Dedifferentiated amniotic fluid mesenchymal stem cell (primary cell): ENCODE measurements around the gene SLX4IP.

Experiments
- DNase-seq: peaks from one replicate; pipeline ENCODE4 v3.0.0-alpha.2; 2016; ENCODE audit errors: extremely low spot score

The SLX4IP gene

DNA sequence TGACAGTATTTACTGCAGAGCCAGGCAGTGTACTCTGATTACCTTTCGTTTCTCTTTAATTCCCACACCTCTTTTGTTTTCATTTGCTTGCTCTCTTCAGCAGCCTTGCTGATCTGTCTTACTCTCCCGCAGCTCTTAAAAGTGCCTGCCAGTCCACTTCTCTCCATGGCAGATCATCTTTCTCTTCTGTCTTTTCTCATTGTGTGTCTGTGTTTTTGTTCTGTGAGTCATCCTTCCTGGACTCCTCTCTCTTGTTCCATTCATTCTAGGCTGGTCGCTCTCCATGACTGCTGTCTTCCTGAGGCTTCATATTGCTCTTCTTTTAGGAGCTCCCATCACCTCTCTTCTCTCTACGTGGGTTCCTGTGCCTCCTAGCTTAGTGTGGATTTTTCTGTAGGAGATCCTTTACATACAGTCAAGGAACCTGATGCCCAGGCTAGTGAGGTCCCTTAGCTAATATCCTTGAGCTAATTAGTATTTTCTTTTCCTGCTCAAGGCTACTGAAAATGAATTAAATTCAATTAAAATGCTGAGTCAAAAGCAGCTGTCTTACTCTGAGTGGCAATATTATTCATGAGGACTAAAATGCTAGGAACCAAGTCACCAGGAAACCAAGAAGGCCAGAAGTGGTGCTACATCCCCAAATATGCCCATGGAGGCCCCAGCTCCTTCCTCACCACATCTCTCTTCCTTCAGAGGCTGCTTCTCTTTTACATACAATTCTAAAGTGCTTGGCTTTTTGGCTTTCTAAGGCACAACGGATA, 86.1 kb downstream of the SLX4IP start:
- peak; percentile 62 for DNase-seq

DNA sequence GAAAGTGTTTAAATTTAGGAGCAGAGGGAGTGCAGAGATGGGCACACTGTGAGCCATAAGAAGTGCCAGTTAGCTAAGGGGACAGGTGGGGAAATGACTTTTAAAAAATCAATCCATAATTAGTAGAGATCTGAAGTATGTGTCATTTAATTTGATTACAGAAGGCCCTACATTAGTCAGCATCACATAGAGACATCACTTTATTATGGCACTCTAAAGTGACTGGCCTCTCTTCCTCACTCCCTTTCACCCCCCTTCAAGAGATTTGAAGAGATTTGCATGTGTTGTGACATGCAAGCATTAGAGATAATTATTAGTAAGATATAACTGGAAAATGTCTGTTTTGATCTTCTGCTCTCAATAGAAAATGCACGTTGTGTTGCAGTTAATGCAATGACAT, 86.7 kb downstream of the SLX4IP start:
- DNase-seq: no peak

DNA sequence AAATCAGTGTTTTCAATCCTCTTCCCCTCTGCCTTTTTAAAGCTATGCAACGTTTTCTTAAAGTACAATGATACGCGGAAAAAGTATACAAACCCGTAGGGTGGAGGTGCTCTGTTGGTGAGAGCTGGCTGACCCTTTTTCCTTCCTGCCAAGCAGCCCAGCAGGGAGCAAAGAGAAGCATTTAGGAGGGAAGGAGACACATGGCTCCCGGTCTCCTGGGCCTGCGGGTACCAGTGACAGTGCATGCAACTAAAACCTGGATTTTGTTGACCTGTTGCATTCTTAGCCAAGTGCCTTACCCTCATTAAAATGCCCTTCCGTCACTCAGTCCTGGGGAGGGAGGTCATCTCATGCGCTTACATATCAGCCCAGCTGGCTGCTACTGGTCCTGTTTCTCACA, 87.2 kb downstream of the SLX4IP start:
- no peak for DNase-seq

DNA sequence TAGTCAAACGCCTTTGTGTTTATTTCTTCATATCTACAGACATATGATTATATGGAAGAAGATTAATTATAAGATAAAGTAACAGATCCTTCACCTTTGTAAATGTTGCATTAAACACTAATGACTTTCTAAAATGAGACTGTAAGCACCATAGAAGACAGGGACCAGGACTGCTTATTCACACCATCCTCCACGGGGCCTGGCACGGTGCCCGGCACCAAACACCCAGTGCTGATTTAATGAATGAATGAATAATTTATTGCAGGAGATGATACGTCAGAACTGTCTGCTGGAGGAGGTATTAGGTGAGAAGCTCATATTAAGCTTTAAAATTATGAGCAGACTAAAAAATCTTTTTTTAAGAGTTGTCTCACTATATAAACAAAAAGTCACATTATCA, 88.3 kb downstream of the SLX4IP start:
- DNase-seq: no peak

DNA sequence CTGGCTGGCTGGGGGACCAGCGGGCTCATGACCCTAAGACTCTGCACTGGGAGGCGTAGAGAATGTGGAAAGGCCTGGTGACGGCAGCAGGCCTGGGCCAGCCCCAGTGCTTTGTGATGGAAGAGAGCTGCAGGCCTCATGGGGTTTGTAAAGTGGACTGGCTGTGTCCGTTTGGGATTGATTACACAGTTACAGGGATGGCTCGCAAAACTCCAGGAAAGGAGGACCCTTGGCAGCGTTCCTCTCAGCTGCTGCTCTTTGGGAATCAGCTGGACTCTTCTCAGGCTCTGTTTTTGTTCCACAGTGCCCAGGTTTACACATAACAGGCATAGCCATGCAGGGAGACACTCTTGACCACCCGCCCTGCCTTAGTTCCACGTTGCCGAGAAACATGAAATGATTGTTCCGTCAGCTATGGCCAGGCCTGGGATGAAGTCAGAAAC, 89.0 kb downstream of the SLX4IP start:
- no peak for DNase-seq

DNA sequence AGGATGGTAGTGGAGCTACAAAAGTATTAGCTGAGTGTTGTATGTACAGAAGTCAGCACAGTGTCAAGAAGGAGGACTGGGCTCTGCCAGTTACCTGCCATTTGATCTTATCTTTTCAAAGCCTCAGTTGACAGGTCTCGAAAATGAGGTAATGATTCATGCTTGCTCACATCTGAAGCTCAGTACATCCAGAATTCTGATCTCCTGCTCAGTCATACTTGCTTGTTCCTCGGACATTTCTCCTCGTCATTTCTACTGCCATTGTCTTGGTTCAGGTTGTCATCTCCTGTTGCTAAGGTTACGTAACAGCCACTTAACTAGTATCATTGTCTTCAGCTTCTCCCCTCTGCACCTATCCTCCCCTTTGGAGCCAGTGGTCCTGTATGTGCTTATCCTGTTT, 89.5 kb downstream of the SLX4IP start:
- DNase-seq: no peak

DNA sequence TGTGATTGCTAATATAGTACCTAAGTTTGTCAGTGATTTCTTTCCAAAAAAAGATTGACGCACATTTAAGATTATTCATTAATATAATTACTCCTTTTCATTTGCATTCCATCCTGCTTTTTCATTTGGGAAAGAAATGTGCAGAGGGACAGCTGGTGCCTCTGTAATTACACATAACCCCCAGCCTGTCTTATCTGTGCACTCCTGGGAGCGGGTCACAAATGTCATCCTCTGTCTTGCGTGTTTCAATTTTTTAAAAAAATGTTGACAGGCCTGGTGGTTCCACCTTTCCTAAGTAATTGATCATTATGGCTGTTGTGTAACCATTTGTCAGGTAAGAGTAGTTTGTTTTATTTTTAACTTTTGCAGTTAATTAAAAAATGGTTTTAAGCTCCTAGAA, 92.7 kb downstream of the SLX4IP start:
- no peak for DNase-seq

DNA sequence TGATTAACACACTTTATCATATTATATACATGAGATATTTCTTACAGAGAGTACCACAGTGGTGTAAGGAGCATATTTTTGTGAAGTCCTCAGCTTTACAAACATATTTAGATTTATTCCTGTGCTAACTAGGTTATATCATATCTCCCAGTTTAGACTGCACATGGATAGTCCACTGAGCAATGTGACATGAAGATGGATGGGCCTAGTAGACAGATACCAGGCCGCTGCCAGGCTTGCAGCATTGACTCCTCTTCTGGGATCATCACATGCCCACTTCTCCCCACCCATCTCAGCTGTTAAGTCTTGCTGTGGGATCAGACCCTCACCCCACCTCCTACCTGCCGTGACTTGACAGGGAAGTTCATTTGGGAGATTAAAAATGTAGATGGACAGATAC, 95.8 kb downstream of the SLX4IP start:
- DNase-seq: no peak

DNA sequence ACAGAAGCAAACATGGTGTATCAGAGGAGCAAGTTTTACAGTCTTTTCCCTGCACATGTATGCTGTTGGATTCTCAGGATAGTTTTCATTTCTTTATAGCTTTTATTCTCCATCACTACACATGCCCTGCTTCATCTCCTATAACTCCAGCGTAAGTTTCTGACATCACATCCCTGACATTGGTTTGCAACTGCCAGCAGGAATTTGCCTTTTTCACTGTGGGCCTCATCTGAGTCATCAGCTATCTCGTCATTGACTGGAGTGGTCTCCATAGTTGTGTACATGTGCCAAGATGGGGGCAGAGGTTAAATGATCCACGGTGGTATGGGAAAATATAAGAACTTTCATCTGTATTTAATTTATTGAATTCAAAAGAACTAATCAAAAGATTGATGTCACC, 96.7 kb downstream of the SLX4IP start:
- DNase-seq: no peak

DNA sequence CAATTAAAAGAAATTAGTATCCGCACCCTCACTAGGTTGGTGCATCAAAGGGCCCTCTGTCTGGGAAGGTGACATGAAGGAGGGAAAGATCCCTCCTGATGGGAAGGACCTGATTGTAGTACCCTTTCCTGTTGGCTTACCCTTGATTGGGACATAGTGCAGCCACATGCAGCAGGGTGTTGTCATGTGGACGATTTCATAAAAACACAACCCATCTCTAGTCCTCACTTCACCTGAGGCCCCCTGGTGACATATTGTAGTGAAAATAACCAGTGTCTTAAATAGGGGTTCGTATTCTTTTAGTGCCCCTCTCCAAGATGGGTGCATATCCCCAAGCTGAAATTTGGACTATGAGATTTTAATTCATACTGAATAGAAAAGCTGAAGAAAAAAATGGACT, 97.3 kb downstream of the SLX4IP start:
- DNase-seq: no peak

DNA sequence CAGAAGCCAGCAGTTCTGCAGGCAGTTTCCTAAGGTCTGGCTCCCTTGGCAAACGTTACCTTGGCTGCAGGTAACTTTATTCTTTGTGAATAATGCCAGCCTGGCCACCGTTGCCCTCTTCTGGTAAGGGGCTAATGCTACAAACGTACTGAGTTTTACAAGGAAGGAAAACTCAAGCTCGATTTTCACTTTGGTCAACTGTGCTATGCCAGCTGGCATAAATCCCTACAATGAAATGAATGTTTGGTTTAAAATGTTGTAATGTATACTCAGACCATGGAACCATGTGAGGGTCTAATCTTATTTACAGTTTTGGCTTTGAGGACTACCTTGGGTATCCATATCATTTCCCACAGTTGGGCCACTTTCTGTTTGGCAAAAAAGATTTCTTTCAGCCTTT, 101.4 kb downstream of the SLX4IP start:
- DNase-seq: no peak

DNA sequence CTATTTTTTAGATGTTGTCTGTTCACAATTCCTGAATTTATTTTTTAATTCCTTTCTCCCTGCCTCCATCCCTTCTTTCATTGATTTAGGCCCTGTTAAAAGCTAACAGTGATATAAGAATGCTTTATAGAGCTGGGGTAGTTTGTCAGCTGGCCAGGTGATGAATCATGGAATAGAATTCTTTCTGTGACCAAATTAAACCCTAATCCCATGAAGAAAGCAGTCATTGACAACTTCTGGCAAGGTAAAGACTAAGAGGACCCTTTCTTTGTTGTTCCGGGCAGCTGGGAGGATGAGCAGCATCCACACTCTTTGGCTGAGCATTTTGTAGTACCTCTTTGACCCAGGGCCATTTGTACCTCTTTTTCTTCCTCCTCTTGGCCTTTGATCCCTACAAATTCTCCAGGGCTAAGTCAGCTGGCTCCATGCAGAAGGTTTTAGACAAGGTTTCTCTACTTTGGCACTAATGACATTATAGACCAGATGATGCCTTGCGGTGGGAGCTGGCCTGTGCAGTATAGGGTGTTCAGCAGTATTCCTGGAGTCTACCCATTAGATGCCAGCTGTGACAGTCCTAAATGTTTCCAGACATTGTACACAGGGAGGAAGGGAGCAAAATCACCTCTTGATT, 102.9 kb downstream of the SLX4IP start:
- DNase-seq: no peak

DNA sequence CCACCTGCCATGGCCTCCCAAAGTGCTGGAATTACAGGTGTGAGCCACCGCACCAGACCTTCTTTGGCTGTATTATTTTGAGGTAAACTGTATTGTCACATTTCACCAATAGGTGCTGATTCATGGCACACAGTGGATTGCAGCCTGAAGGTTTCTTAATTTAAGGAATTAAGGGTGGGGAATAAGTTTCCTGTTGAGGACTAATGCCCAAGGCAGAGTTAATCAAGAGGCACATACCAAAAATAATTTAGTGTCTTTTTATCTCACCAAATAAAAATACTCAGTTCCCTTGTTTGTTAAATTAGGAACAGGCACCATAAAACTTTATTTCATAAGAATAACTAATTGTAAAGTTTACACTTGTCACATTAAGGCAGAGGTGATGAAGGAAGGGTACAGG, 103.7 kb downstream of the SLX4IP start:
- no peak for DNase-seq

DNA sequence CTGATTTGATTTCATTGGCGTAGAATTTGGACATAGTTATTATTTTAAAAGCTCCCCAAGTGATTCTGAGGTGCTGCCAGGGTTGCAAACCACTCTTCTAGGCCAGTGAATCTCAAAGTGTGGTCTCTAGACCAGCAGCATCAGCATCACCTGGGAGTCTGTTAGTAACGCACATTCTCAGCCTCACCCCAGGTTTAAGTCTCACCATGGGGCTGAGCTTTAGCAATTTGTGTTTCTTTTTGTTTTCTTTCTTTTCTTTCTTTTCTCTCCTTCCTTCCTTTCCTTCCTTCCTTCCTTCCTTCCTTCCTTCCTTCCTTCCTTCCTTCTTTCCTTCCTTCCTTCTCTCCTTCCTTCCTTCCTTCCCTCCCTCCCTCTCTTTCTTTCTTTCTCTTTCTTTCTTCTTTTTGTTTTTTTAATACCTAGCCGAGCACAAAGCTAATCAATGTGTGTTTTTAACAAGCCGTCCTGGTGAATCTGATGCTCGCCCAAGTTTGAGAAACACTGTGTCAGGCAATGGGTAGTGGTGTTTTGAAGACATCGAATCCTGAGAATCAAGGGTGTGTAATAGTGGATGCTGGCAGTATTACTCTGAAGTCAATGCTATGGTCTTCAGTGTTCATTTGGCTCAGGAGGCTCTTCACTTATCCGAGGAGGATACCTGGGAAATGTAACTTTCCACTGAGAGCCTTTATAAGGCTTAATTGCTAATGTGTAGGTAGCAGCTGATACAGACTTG, 104.9 kb downstream of the SLX4IP start:
- no peak for DNase-seq

DNA sequence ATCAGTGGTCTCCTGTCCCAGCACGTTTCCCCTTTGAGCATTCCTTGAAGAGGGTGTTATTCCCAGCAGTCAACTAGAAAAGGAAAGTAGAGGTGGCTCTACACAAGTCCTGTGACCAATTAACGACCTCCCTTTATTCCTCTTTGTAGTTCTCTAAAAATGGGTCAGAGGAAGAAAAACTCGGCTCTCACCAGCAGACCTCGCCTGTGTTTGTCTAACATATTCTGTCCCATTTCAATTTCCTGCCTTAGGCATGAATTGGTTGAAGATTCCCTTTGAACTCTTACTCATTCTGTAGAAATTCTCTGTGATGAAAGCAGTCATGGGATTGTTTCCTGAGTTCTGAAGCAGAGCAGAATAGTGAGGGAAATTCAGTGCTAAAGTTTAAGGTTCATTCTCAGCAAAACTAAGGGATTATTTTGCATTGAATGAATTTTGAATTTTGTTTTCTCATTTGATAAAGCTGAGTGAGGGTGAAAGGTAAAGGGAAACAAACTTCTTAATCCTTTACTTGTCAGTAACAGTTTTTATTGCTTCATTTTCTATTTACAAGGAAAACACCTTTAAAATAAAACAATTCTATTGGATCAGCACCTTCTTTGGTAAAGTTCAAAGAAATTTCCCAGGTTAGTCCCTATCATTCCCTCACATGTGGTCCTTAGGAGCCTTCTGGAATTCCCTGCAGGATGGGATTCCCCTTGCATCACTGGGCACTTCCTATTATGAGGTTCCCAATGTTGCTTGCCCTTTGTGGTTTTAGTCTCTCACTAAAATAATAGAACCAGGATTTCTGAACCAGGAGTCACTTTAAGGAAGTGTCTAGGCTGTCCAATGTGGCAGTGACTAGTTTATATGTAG, 105.8 kb downstream of the SLX4IP start:
- peak; percentile 75 for DNase-seq

DNA sequence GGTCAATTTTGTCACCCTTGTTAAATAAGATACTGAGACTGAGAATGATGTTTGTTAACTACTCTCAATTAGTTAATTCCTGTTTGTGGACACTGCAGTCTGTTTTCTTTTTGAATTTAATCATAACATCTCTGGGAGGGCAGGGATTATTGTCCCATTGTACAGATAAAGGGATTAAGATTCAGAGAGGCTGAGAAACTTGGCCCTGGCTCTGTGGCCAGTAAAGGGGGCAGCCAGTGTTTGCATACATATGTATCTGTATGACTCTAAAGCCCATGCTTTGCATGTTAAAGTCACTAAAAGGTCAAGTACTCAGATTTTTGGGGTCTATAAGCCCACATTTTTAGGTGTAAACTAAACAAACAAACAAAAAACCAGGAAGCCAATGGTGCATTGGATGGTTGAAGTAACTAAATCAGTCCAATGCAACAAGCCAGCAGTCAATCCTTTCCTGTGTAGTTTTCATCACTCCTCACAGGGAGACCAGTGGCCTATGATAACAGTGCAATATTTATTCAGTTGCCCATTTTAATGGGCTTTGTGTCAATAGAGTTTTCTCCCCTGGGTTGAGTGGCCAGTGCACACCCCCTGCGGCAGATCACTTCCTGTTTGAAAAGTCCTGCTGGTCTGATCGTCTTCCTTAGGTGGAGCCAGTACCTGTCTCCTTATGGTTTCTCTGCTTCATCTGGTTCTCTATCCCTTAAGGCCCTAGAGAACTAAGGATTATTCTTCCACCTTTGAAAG, 106.7 kb downstream of the SLX4IP start:
- DNase-seq: no peak

DNA sequence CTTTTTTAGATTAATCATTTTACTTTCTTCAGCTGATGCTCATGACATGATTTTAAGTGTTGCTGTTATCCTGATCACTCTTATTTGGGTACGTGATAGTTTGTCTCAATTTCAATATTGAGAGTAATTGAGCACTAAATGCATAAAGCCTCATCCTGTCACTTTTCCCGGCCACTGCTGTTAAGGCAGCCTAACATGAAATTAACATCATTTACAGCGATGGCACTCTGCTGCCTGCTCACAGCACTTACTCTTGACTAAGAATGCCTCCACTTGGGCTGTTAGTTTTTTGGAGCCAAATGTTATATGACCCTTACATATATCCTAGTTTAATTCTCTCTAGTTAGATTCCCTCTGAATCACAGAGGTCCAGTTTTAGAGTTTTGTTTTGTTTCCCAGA, 107.3 kb downstream of the SLX4IP start:
- no peak for DNase-seq

DNA sequence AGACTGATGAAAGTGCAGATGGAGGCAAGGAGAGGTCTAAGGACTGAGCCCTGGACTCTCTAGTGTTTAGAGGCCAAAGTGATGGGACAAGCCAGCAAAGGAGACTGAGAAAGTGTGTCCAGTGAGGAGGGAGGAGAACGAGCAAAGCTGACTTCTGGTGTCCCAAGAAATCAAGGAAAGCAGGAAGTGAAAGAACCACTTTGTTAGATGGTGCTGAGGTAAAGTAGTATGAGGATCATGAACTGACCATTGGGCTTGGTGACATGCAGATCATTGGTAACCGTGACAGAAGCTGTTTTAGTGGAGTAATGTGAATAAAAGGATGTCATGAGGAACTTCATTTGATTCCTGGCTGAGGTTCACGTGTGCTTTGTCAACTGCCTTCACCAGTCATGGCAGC, 108.4 kb downstream of the SLX4IP start:
- DNase-seq: no peak

DNA sequence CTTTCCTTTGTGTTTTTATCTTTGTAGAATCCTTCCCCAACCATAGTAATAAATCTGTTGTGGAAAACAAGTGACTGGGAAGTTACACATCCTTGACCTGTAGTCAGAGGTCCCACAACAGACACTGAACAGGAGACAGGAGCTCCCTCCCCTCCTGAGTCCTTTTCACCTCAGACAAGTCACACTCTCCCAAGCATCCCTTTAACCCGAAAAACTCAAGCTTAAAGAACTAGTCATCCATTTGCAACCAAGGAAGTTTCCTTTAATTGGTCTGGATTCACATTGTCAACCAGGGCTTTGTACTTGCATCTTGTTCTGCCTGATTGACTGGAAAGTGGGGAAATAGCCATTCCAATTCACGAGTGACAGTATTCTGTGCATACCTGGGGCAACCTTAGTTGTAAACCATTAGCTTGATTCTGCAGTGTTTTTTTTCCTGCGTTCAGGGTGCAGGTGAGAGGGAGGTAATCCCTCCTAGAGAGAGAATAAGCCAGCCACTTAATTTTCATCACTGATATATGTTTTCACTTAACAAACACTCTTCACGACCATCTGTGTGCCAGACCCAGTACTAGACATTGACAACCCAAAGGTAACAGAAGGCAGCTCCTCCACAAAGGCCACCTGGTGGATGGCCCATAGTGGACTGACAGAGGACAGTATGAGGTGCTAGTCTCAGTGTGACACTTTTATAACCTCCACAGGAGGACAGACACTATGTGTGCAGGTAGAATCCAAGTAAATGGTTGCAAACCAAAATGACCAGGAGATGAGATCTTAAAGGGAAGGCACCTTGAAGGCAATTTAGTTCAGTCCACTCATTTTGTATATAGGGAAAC, 112.4 kb downstream of the SLX4IP start:
- DNase-seq: no peak

DNA sequence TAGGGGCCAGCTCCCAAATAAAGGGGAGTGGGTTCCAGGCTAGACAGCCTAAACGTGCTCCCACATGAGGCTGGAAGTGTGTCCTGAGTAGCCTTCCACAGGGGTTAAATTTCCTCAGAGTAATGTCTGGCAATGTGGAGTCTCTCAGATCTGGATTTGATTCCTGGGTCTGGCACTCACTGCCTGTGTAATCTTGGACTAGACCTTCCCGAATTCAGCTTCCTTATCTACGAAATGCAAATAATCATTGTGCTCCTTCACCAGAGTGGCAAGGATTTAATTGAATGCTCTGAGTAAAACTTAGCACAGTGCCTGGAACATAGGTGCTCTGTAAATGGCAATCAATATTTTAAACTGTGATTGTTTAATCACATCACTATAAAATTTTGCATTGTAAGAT, 114.4 kb downstream of the SLX4IP start:
- DNase-seq: no peak
